Measurements from ENCODE around the gene BTBD7. TPM values are rescaled to one million over a fixed set of nuclear protein-coding genes. Genes with fewer than 3 reads are reported as not detected.

Gene BTBD7
- total and polyA plus RNA-seq, 2 of the 4 experiments (the other 2 are of a cell fraction): 11.9 to 30.5 TPM

DNA sequence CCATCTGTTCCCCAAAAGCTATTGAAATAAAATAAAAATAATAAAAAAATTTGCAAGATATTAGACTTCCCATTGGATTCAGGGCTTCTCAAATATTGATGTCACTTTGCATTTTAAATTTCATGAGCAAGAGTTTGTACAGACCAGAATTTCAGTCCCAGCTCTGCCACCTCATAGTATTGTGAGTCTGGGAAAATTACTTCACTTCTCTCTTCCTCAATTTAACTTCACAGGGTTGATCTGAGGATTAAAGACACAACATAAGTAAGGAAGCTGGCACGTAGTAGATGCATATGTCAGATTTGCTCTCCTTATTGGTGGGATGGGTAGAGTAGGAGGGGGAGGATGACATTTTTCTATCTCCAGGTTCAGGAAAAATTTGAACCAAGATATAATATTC lies 47.0 kb upstream of the BTBD7 start:
- no peak overlapping the region for H2BK120ac ChIP-seq (ENCODE audit: low read depth, low read length)
- H3K4me3 ChIP-seq (ENCODE audit: insufficient read depth, low read depth, low read length): no peak overlapping the region
- H2BK20ac ChIP-seq (ENCODE audit: low read depth, low read length): no peak overlapping the region
- ChIA-PET CTCF (no interaction called here), POLR2A (ENCODE audit: unreplicated experiment) (no interaction called here)
- H2AK9ac ChIP-seq (replicated peaks; ENCODE audit: low read depth, low read length, poor library complexity): no peak overlapping the region
- H3K14ac ChIP-seq (replicated peaks; ENCODE audit: low read depth, low read length): no peak overlapping the region
- no peaks in the 10 kb centered on the region for H3K27me3 ChIP-seq (ENCODE audit: control insufficient read depth, insufficient read depth, low read length)
- H3K18ac ChIP-seq (ENCODE audit: low read depth, low read length): no peak overlapping the region
- dilution Hi-C loops (cut with HindIII; ENCODE audit: low sequenced_read_pairs, unreplicated experiment): no loop called here
- H3K56ac ChIP-seq (ENCODE audit: extremely low read depth, insufficient read depth, low read length): no peak overlapping the region
- intact Hi-C loops (cut with micrococcal nuclease): no loop called here
- H3K9me3 ChIP-seq (ENCODE audit: control insufficient read depth, insufficient read depth, low read length): no peaks in the 10 kb centered on the region
- H2BK5ac ChIP-seq (ENCODE audit: low read depth, low read length, poor library complexity, severe bottlenecking): no peak overlapping the region
- H4K8ac ChIP-seq (ENCODE audit: low read depth in 2 of 2, low read length in 2 of 2): no peak overlapping the region
- no peak overlapping the region for H3K9ac ChIP-seq (ENCODE audit: low read depth, low read length)
- H3K36me3 ChIP-seq (ENCODE audit: control insufficient read depth, insufficient read depth, low read length): no peaks in the 10 kb centered on the region
- no peaks in the 10 kb centered on the region for H3K4me1 ChIP-seq (ENCODE audit: control insufficient read depth, insufficient read depth, low read length)
- no peaks in the 10 kb centered on the region for H4K20me1 ChIP-seq (ENCODE audit: insufficient read depth, low read length)
- H3K23ac ChIP-seq (ENCODE audit: low read depth, low read length): no peak overlapping the region
- H2BK15ac ChIP-seq (ENCODE audit: low read depth, low read length): no peak overlapping the region
- no peak for TF ChIP-seq RFX5 (IDR thresholded peaks at IDR 0.05; ENCODE audit: low read depth, low read length)
- TF ChIP-seq CHD1 (IDR thresholded peaks at IDR 0.05; ENCODE audit: low read depth, low read length): no peak
- TF ChIP-seq, protein P1, sequence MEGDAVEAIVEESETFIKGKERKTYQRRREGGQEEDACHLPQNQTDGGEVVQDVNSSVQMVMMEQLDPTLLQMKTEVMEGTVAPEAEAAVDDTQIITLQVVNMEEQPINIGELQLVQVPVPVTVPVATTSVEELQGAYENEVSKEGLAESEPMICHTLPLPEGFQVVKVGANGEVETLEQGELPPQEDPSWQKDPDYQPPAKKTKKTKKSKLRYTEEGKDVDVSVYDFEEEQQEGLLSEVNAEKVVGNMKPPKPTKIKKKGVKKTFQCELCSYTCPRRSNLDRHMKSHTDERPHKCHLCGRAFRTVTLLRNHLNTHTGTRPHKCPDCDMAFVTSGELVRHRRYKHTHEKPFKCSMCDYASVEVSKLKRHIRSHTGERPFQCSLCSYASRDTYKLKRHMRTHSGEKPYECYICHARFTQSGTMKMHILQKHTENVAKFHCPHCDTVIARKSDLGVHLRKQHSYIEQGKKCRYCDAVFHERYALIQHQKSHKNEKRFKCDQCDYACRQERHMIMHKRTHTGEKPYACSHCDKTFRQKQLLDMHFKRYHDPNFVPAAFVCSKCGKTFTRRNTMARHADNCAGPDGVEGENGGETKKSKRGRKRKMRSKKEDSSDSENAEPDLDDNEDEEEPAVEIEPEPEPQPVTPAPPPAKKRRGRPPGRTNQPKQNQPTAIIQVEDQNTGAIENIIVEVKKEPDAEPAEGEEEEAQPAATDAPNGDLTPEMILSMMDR (conservative IDR thresholded peaks at IDR 0.05; ENCODE audit: low read depth, low read length): no peak
- no peak for TF ChIP-seq MAZ (IDR thresholded peaks at IDR 0.05; ENCODE audit: borderline replicate concordance, low read depth, low read length)
- TF ChIP-seq NFE2L2 (IDR thresholded peaks at IDR 0.05; ENCODE audit: low read depth, low read length): no peak
- TF ChIP-seq RAD21 (IDR thresholded peaks at IDR 0.05; ENCODE audit: low read length): no peak
- no peak overlapping the region for H2AK5ac ChIP-seq (ENCODE audit: low read depth, low read length)
- DNase-seq (no peak), ATAC-seq (ENCODE audit: low read depth) (no peak)
- BruUV-seq (replicated peaks): no TSS peak
- no peak overlapping the region for H4K5ac ChIP-seq (ENCODE audit: low read depth, low read length)
- H3K4me2 ChIP-seq (ENCODE audit: low read depth, low read length): no peak overlapping the region
- no CpG with 5 or more reads among the region's 1 CpG for WGBS, 2 experiments (ENCODE audit: extremely low coverage in 2 of 2, insufficient read length in 1 of 2)
- H3K79me1 ChIP-seq (ENCODE audit: low read depth in 1 of 2, low read length in 2 of 2): no peaks in the 10 kb centered on the region
- no peak overlapping the region for H2AFZ ChIP-seq (replicated peaks; ENCODE audit: low read length, poor library complexity)
- no peak overlapping the region for H3K4ac ChIP-seq (ENCODE audit: low read depth, low read length)
- no peaks in the 10 kb centered on the region for H3K9me1 ChIP-seq (ENCODE audit: insufficient read depth, low read length)
- no peak overlapping the region for H3K27ac ChIP-seq (ENCODE audit: insufficient read depth, low read length)
- no peak overlapping the region for H4K91ac ChIP-seq (ENCODE audit: insufficient read depth, low read depth, low read length)
- in situ Hi-C loops (cut with MboI; ENCODE audit: low sequenced_read_pairs): no loop called here

Measured in IMR-90 (cell line).